HG02840 (cell line): ENCODE results near the gene ME3.

ENCODE experiments used
- ATAC-seq: cut with Tn5 transposase; IDR thresholded peaks from one replicate; pipeline ENCODE4 v1.9.1; 2021; ENCODE audit warnings: mild to moderate bottlenecking, moderate library complexity, moderate number of reproducible peaks; ENCODE audit not compliant: unreplicated experiment, low FRiP score

Gene ME3

DNA sequence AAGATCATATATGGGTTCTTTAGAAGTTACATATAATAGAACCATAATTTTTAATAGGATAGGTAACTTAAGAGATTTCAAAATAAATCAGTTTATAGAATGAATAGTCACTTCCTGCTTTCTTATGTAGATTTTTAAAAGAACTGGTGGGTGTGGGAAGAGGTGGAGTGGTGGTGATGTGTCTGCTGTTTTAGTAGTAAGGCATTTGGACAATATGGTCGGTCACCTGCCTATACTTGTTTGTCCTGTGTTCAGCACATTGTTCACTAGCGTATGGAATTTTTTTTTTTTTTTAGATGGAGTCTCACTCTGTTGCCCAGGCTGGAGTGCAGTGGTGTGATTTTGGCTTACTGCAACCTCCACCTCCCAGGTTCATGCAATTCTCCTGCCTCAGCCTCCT, 258.4 kb downstream of the ME3 start:
- no peak for ATAC-seq

DNA sequence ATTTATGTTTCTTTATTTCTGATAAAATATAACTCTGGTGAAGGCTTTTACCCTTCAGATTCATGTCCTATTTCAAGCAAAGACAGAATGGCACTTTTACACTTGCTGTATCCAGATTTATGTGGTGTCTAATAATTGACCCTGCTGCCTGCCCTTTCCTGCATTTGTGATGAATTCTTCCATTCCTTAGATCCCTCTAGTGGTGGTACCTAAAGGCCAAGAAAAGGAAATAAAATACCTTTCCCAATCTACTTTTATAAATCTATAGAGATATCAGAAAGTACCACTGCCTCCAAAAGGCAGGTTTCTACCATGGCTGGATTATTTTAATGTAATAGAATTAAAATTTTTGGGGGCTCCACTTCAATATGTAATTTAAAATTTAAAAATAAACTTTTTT, 263.6 kb downstream of the ME3 start:
- no peak for ATAC-seq

DNA sequence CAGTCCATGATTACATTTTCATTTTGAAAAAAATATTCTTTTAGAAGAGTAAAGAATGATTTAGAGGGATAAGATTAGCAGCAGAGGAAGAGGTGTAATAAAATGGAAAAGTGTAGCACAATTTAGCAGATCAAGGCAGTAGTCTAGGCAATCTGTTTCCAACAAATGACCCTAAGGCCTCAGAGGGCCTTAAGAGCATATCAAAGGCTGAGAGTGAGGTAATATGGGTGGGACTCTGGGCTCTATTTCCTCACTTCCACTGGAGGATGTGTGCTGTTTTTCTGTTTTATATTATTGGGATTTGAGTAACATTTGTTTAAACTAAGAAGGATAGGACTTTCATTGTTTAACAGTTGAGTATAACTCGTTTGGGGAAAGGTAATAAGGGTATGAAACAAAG, 269.0 kb downstream of the ME3 start:
- ATAC-seq = no peak

DNA sequence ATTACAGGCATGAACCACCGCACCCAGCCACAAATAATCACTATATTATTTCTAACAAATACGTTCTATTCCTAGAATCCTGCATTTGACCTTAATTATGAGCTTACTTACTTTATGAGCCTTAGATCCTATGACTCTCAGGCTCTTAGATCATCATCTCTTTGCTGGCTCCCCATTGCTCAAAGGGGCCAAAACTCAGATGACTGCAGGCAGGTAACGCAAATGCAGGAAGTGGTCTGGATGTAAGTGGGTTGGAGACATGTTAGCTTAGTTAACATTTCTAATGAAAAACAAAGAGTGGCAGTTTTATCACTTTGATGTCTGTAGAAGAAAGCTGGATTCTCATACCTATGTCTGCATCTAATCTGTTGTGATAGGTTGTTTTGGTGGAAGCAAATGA, 274.3 kb downstream of the ME3 start:
- no peak for ATAC-seq

DNA sequence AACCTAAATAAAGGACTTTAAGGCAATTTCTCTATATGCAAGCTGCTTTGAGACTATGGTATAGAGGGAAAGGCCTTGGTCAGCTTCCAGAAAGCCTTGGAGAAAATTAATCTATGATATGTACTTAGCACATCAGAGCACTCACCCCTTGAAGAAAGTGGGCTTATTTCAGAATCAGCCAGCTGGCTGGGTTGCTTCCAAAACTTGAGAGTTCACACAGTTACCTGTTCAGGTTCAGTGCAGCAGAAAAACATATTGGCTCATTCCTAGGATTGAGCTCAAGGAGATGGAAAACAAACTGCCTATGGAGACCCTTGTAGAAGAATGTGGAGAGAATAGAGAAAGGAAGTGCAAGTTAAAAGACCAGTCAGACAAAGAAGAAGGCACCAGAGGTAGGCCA, 275.1 kb downstream of the ME3 start:
- no peak for ATAC-seq

DNA sequence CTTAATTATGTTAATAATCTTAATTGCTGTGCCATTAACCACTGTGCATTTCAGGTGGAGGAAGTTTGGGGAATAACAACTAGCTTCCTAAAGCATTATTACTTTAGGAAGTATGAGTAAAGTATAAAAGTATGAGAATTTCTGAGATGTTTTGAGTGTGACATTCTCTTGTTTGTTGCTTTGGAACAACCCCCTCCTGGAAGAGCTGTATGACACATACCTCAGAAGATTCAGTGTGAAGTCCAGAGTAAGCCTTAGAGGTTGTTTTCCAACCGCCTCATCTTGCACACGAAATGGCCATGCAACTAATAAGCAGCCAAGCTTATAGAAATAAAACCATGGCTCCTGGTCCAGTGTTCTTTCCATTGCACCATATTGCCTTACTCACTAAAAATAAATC, 276.0 kb downstream of the ME3 start:
- no peak for ATAC-seq

DNA sequence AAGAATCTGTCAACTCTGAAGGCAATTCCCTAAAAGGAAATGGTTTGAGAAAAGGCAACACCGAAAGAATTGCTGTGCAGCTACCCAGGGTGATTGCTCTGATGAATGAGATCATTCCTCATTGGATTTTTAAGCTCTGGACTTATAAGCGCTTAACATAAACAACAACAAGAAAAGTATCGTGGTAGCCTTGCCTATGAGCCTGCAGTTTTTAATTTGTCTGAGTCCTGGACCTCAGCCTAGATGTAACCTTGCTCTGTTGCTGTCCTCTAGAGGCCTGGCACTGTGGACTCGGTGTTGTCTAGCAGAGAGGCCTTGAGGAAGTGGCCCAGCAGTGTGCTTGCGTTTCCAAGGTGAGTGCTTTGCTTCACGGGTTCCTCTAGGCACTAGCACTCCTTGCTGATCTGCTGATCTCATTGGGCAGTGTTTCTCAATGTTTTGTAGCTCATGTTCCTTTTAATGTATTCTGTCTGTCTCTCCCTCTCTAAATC, 277.3 kb downstream of the ME3 start:
- no peak for ATAC-seq
